H54 (cell line): ENCODE data around the gene EXOC3L2.

Experiments
- DNase-seq: peaks from one replicate; pipeline ENCODE4 v3.0.0; 2011; ENCODE audit warnings: low spot score, mixed read lengths; ENCODE audit not compliant: insufficient read length
- FAIRE-seq: peaks from 3 replicates; lab custom pipeline; 2011; peaks lifted over from hg19 to GRCh38; lab: Jason Lieb, UNC
- POLR2A ChIP-seq: IDR thresholded peaks from 2 replicates; pipeline ENCODE4 v1.6.1; 2011; ENCODE audit warnings: low read depth, mild to moderate bottlenecking, low read length

EXOC3L2 gene

DNA sequence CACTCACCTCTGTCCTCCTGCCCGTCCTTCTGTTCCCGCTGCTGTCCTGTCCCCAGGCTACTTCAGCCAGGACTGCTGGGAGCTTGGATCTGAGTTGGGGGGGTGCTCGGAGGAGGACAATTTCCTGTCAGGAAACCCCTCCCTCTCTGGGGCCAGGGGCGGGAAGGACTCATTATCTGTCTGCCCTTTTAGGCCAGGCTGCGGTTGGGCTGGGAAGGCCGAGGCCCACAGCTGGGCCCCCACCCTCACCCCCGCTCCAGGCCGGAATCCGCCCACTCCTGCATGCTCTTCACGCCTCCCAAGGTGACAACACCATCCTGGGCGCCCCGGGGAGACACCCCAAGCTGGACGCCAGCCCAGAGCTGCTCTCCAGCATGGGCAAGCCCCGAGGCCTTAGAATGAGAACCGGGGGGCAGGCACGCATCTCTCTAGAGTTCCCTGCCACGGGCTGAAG lies at the start of gene EXOC3L2:
EXOC3L2 (minus strand) TSS at position 74 of the 454 bp plus-strand sequence. CDS start 6,362 bp downstream, outside the sequence.
- DNase-seq: no peak
- TF ChIP-seq POLR2A: no peak
- no peak for FAIRE-seq

GRCh38 chr19:45294291-45295029 lies 49.3 kb upstream of the EXOC3L2 start:
- no peak for FAIRE-seq
- no peak for TF ChIP-seq POLR2A
- no peak for DNase-seq

DNA sequence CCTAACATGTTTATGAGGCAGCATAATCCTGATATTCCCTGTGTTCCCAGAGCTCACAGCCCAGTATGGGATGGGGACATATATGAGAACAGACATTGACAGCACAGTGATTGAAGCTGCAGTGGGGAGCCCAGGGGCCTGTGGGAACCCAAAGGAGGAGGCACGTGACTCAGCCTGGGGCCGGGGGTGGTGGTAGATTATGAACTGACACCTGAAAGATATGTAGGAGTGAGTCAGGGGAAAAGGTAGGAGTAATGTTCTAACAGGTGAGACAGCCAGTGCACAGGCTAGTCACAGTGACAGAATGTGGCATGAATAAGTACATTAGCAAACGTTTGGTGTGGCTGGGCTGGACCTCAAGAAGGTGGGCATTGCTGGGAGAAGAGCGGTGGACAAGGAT lies 48.5 kb upstream of the EXOC3L2 start:
- DNase-seq (no peak), FAIRE-seq (no peak)
- TF ChIP-seq POLR2A: no peak

DNA sequence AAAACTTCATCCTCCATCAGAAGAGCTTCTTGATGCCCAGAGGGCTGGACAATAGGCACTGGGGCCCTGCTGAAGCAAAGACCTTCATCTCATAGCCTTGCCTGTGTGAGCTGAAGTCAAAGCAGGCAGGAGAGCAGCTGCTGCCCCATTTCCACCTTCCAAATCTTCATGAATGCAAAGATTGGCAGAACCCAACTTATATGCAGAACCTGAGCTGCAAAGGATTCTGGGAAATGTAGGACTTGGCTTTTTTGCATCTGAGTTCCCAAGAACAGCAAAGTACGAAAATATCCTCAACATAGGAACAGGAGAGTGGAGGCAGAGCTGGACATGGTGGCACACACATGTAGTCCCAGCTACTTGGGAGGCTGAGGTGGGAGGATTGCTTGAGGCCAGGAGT lies 46.6 kb upstream of the EXOC3L2 start:
- FAIRE-seq: no peak
- no peak for TF ChIP-seq POLR2A
- no peak for DNase-seq

DNA sequence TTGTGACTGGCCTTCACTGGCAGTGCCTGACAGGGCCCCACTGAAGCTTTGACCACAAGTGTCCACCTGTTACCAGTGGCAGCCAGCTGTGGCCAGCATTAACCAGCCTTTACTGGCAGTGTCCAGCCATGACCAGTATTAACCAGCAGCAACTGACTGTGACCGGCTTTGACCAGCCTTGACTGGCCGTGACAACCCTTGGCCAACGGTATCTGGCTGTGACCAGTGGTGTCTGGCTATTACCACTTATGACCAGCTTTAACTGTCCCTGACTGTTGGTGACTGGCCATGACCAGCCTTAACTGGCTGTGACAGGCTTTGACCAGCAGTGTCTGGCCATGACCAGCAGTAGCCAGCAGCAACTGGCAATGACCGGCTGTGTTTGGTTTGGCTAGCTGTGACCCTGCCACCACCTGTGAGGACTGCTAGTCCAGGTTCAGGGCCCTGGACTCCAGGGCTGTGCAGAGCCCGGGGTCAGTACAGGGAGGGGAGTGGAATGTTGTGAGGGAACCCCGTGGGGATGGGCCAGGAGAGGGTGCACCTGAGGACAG lies 45.2 kb upstream of the EXOC3L2 start:
- FAIRE-seq: no peak
- TF ChIP-seq POLR2A: no peak

DNA sequence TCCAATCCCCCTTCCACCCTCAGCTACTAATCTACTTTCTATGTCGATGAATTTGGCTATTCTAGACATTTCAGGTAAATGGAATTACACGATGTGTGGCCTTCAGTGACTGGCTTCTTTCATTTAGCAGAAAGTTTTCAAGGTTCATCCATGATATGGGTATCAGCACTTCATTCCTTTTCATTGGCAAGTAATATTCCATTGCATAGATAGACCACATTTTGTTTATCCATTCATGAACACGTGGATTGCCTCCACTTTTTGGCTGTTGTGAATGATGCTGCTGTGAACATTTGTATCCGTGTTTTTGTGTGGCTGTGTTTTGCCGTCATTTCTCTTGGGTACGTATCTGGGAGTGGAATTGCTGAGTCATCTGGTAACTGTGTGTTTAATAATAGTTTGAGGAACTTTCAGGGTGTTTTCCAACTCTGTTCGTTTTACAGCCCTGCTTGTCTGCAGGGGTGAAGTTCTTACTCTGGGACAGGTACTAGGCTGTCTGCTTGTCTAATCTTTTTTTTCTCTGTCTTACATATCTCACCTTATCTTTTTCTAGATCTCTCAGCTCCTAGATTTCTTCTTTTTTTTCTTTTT lies 38.3 kb upstream of the EXOC3L2 start:
- DNase-seq (no peak), FAIRE-seq (no peak)
- TF ChIP-seq POLR2A: no peak

More for the DNA sequence above, 45.2 kb upstream of the EXOC3L2 start:
- DNase-seq: no peak

DNA sequence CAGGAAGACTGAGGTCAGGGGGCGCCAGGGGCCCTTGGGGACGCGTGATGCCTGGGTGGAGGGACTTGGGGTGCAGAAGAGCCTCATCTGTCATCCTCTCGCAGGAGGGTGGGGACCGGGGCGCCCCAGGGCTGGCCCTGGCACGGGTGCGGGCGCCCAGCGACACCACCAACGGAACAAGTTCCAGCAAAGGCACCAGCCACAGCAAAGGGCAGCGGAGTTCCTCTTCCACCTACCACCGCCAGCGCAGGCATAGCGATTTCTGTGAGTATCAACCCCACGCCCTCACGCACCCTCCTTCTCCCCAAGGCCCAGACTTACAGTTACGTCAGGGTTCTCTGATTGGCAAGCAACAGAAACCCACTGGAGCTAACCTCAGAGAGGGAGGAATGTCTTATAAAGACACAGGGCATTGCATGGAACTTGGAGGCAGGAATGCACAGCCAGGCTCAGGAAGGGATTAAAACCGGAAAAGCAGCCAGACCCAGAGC lies 35.3 kb upstream of the EXOC3L2 start:
- FAIRE-seq (no peak), DNase-seq (no peak)
- TF ChIP-seq POLR2A: no peak

- TF ChIP-seq POLR2A: no peak
- DNase-seq: no peak
- no peak for FAIRE-seq
Measured at GRCh38 chr19:45279587-45280192, 34.5 kb upstream of the EXOC3L2 start.

DNA sequence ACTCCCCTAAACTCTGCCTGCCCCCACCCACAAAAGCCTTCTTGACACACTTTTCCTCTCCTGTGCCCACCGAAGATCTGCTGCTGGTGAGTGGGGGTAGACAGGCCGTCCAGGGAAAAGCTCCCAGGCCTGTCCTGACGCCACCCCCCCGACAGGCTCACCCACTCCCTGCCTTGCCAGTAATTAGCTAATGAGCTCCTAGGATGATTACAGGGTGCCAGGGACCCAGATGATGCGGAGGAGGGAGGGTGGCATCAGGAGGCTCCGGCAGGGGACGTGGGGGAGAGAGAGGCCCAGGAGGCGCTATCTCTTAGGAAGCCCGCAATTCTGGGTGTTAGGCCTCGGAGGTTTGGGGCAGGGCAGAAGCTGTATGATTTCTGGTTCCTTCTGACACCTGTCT lies 32.9 kb upstream of the EXOC3L2 start:
- FAIRE-seq (no peak), DNase-seq (no peak)
- no peak for TF ChIP-seq POLR2A

GRCh38 chr19:45276284-45276687 lies 31.1 kb upstream of the EXOC3L2 start:
- no peak for TF ChIP-seq POLR2A
- FAIRE-seq: no peak
- DNase-seq: no peak

GRCh38 chr19:45275370-45275971 lies 30.3 kb upstream of the EXOC3L2 start:
- no peak for FAIRE-seq
- DNase-seq: no peak
- TF ChIP-seq POLR2A: no peak

- no peak for FAIRE-seq
- no peak for TF ChIP-seq POLR2A
- DNase-seq: no peak
Measured at GRCh38 chr19:45273521-45273855, 28.3 kb upstream of the EXOC3L2 start.

DNA sequence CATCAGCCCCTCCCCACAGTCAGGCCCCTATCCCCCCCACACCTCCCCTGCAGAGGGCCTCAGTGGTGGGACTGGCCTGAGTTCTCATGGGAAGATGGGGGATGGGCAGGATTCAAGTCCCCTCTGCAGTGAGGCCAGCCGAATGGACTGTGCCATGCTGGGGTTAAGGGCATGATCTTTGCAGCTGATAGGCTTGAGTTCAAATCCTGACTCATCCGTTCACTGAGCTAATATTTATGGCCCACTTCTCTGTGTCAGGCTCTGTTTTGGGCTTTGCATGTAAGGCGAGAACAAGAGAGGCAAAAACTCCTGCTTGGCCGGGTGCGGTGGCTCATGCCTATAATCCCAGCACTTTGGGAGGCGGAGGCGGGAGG lies 26.5 kb upstream of the EXOC3L2 start:
- DNase-seq: no peak
- TF ChIP-seq POLR2A: no peak
- FAIRE-seq: no peak
